K562 (cell line): ENCODE results near the gene TRDMT1. TPM values are rescaled to one million over a fixed set of nuclear protein-coding genes. Genes with fewer than 3 reads are reported as not detected.

ENCODE experiments used
- ARID1B ChIP-seq: fragments of 450-650 bp; IDR thresholded peaks from 2 replicates; pipeline ENCODE4 v1.6.1; 2016; ENCODE audit warnings: antibody characterized with exemption, mild to moderate bottlenecking, inconsistent platforms
- CBX3 ChIP-seq, 2 experiments: IDR thresholded peaks; 1 replicate in 1 of 2; 2 replicates in 1 of 2; pipeline ENCODE4 v1.6.1; 2012; ENCODE audit warnings: inconsistent platforms in 2 of 2, low read length in 2 of 2, borderline replicate concordance in 1 of 2, control low read depth in 1 of 2
- EWSR1 ChIP-seq: fragments of 450-650 bp; IDR thresholded peaks from 2 replicates; pipeline ENCODE4 v1.6.1; 2018; ENCODE audit warnings: borderline replicate concordance, mild to moderate bottlenecking, low read depth, moderate library complexity; ENCODE audit not compliant: partially characterized antibody
- FOXP1 ChIP-seq: sonication (generic); formaldehyde crosslinking; IDR thresholded peaks from 2 replicates; pipeline ENCODE4 v1.8.0; 2022; ENCODE audit warnings: mild to moderate bottlenecking, missing genetic modification reagents
- HNRNPL ChIP-seq: fragments of 200-400 bp; formaldehyde crosslinking; IDR thresholded peaks from 2 replicates; pipeline ENCODE4 v1.6.1; 2017; ENCODE audit warnings: low read depth, mild to moderate bottlenecking, low read length
- LEF1 ChIP-seq: fragments of 450-650 bp; IDR thresholded peaks from 2 replicates; pipeline ENCODE4 v1.6.1; 2016; ENCODE audit warnings: mild to moderate bottlenecking
- MCM2 ChIP-seq: fragments of 450-650 bp; IDR thresholded peaks from 2 replicates; pipeline ENCODE4 v1.6.1; 2017; ENCODE audit warnings: low read depth, mild to moderate bottlenecking
- MTA1 ChIP-seq: fragments of 450-650 bp; IDR thresholded peaks from 2 replicates; pipeline ENCODE4 v1.6.1; 2017; ENCODE audit warnings: borderline replicate concordance
- NR3C1 ChIP-seq: sonication (generic); formaldehyde crosslinking; IDR thresholded peaks from 2 replicates; pipeline ENCODE4 v1.8.1; 2022; ENCODE audit warnings: missing genetic modification reagents
- NRF1 ChIP-seq, 2 experiments: fragments of 450-650 bp; IDR thresholded peaks in 1 of 2; conservative IDR thresholded peaks in 1 of 2; 2 replicates each; pipeline ENCODE4 v1.6.1; 2014; ENCODE audit warnings: mild to moderate bottlenecking in 2 of 2
- RB1 ChIP-seq: fragments of 450-650 bp; IDR thresholded peaks from 2 replicates; pipeline ENCODE4 v1.6.1; 2017; ENCODE audit warnings: low read depth, mild to moderate bottlenecking
- RBM39 ChIP-seq: fragments of 200-400 bp; formaldehyde crosslinking; optimal IDR thresholded peaks from 2 replicates; pipeline ENCODE3; 2018; ENCODE audit warnings: low read depth, low read length
- SP1 ChIP-seq: sonication (generic); formaldehyde crosslinking; IDR thresholded peaks from 2 replicates; pipeline ENCODE4 v1.8.1; 2022; ENCODE audit warnings: mild to moderate bottlenecking, missing genetic modification reagents
- SRF ChIP-seq, 2 experiments: fragments of 250-450, 450-650 bp in 1 of 2; sonication (Bioruptor Pico) in 1 of 2; sonication (generic) in 1 of 2; formaldehyde crosslinking; IDR thresholded peaks; 2 replicates each; pipeline versions ENCODE4 v1.5.0 to v1.5.1; 2020 to 2022; ENCODE audit warnings: mild to moderate bottlenecking in 1 of 2, missing genetic modification reagents in 1 of 2
- TEAD4 ChIP-seq, 2 experiments: sonication (generic) in 1 of 2; formaldehyde crosslinking in 1 of 2; IDR thresholded peaks; 2 replicates each; pipeline versions ENCODE4 v1.6.1 to v1.8.0; 2012 to 2022; ENCODE audit warnings: borderline replicate concordance in 1 of 2, inconsistent platforms in 1 of 2, low read length in 1 of 2, mild to moderate bottlenecking in 1 of 2, missing genetic modification reagents in 1 of 2
- TRIM24 ChIP-seq, 2 experiments: fragments of 450-650 bp; IDR thresholded peaks; 2 replicates each; pipeline ENCODE4 v1.6.1; 2016
- ZKSCAN1 ChIP-seq: fragments of 150-350 bp; IDR thresholded peaks from 2 replicates; pipeline ENCODE4 v1.6.1; 2016; ENCODE audit warnings: low read depth, low read length
- ZNF3 ChIP-seq: fragments of 250-450 bp; sonication (Bioruptor Pico); IDR thresholded peaks from 2 replicates; pipeline ENCODE4 v1.5.0; 2021; ENCODE audit warnings: mild to moderate bottlenecking, moderate library complexity
- ZNF311 ChIP-seq: fragments of 250-450 bp; sonication (Bioruptor Pico); IDR thresholded peaks from 2 replicates; pipeline ENCODE4 v1.4.0; 2020; ENCODE audit warnings: mild to moderate bottlenecking, moderate library complexity
- ZNF586 ChIP-seq: fragments of 450-650 bp; formaldehyde crosslinking; conservative IDR thresholded peaks from 2 replicates; pipeline ENCODE4 v1.4.0; 2020; ENCODE audit warnings: mild to moderate bottlenecking, moderate library complexity
- ZNF644 ChIP-seq: fragments of 200-800 bp; sonication (Bioruptor generic); IDR thresholded peaks from 2 replicates; pipeline ENCODE4 v1.6.1; 2016; ENCODE audit warnings: low read depth, missing genetic modification characterization, missing compliant biosample characterization
- polyA plus RNA-seq, 8 experiments: library from polyadenylated mRNA; depleted of rRNA in 4 of 8; stranded (reverse) in 5 of 8; unstranded in 3 of 8; fragments of >200 nt; fragmentation: Nextera tagmentation in 2 of 8; fragmentation: Illumina TruSeq in 1 of 8; extraction: Ambion mirVana in 2 of 8; extraction: Trizol in 1 of 8; gene quantifications; 2 replicates each; pipeline versions ENCODE4 v1.2.1 to v1.2.3, GENCODE V29; 2011 to 2014; ENCODE audit warnings: inconsistent platforms in 1 of 8, missing spikeins in 1 of 8
- total RNA-seq, 7 experiments: library from RNA; depleted of rRNA in 6 of 7; stranded (reverse); fragments of >200 nt in 6 of 7; fragmentation: Illumina TruSeq in 2 of 7; extraction: Trizol in 2 of 7; gene quantifications; 2 replicates each; pipeline versions ENCODE4 v1.2.1 to v1.2.3, GENCODE V29; 2011 to 2021; ENCODE audit warnings: low replicate concordance in 1 of 7
- TF ChIP-seq, protein P1 (sequence below): fragments of 250-450 bp; sonication (Bioruptor Pico); IDR thresholded peaks from 2 replicates; pipeline ENCODE4 v1.8.0; 2022; ENCODE audit warnings: inconsistent platforms, mild to moderate bottlenecking, moderate library complexity, borderline replicate concordance
- TF ChIP-seq, protein P2 (sequence below): IDR thresholded peaks from 2 replicates; pipeline ENCODE4 v1.6.1; 2011; ENCODE audit warnings: borderline replicate concordance, low read depth, mild to moderate bottlenecking, moderate library complexity, low read length; ENCODE audit not compliant: insufficient read depth, poor library complexity, severe bottlenecking
- TF ChIP-seq, protein P3 (sequence below): fragments of 250-450 bp; sonication (Bioruptor Pico); IDR thresholded peaks from 2 replicates; pipeline ENCODE4 v1.8.0; 2021; ENCODE audit warnings: moderate library complexity, mild to moderate bottlenecking, inconsistent platforms
- TF ChIP-seq, protein P4 (sequence below): fragments of 250-450 bp; sonication (Bioruptor Pico); IDR thresholded peaks from 2 replicates; pipeline ENCODE4 v1.6.1; 2021; ENCODE audit warnings: mild to moderate bottlenecking

Gene TRDMT1
- total and polyA plus RNA-seq, 9 of the 15 experiments (the other 6 are each of a cell fraction or from before 2014, with no cell fraction given) = 5.4 to 12.6 (median 9.3) TPM

DNA sequence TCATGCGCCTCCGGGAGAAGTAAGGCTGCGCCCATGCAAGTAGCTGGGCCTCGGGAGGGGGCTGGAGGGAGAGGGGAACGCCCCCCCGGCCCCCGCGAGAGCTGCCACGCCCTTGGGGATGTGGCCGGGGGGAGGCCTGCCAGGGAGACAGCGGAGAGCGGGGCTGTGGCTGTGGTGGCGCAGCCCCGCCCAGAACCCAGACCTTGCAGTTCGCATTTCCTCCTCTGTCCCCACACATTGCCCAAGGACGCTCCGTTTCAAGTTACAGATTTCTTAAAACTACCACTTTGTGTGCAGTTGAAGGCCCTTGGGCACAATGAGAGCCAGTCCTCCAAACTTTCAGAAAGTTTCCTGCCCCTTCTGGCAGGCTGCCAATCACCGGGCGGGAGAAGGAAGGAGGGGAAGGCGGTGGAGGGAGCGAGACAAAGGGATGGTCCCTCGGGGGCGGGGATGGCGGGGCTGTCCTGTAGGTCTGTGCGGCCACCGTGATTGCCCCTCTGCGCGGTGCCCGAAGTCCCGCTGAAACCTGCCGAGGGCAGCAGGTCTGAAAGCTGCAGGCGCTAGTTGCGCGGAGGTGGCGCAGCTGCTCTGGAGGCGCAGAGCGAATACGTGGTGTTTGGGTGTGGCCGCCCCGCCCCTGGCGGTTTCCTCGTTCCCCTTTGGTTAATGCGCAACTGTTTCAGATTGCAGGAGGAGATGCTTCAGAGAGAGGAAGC, 28.7 kb upstream of the TRDMT1 start (continued):
- TF ChIP-seq, protein P1, sequence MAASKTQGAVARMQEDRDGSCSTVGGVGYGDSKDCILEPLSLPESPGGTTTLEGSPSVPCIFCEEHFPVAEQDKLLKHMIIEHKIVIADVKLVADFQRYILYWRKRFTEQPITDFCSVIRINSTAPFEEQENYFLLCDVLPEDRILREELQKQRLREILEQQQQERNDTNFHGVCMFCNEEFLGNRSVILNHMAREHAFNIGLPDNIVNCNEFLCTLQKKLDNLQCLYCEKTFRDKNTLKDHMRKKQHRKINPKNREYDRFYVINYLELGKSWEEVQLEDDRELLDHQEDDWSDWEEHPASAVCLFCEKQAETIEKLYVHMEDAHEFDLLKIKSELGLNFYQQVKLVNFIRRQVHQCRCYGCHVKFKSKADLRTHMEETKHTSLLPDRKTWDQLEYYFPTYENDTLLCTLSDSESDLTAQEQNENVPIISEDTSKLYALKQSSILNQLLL (CRISPR knock-in tag) = no peak
- TF ChIP-seq ZNF586 = no peak
- no peak for TF ChIP-seq TEAD4 (IDR thresholded peaks at IDR 0.05; ENCODE audit: low read length)
- no peak for TF ChIP-seq TEAD4 (CRISPR knock-in tag; IDR thresholded peaks at IDR 0.05; ENCODE audit: borderline replicate concordance)
- TF ChIP-seq, protein P2, sequence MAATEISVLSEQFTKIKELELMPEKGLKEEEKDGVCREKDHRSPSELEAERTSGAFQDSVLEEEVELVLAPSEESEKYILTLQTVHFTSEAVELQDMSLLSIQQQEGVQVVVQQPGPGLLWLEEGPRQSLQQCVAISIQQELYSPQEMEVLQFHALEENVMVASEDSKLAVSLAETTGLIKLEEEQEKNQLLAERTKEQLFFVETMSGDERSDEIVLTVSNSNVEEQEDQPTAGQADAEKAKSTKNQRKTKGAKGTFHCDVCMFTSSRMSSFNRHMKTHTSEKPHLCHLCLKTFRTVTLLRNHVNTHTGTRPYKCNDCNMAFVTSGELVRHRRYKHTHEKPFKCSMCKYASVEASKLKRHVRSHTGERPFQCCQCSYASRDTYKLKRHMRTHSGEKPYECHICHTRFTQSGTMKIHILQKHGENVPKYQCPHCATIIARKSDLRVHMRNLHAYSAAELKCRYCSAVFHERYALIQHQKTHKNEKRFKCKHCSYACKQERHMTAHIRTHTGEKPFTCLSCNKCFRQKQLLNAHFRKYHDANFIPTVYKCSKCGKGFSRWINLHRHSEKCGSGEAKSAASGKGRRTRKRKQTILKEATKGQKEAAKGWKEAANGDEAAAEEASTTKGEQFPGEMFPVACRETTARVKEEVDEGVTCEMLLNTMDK = peak; percentile 11
- peak; percentile 31; the same call in 1 of the 2 replicates for TF ChIP-seq ARID1B
- TF ChIP-seq, protein P3, sequence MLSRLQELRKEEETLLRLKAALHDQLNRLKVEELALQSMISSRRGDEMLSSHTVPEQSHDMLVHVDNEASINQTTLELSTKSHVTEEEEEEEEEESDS = no peak
- peak; percentile 68; the same call in 1 of the 2 replicates for TF ChIP-seq SP1
- TF ChIP-seq TRIM24 (IDR thresholded peaks at IDR 0.05) = no peak
- TF ChIP-seq RB1 = peak; percentile 28; the same call in 1 of the 2 replicates
- TF ChIP-seq SRF (CRISPR knock-in tag; IDR thresholded peaks at IDR 0.05) = 0 out of 4 replicates have a peak, but pooled peaks of 1 of the 2 experiments have one; percentile 15
- TF ChIP-seq NRF1 (conservative IDR thresholded peaks at IDR 0.05 in 1 of 2, IDR thresholded peaks at IDR 0.05 in 1 of 2) = peak; percentile 78 to 83
- TF ChIP-seq ZKSCAN1 = 0 out of 2 replicates have a peak, but pooled peaks have one; percentile 31
- TF ChIP-seq LEF1 = no peak
- TF ChIP-seq CBX3 (IDR thresholded peaks at IDR 0.05; ENCODE audit: borderline replicate concordance in 1 of 2, low read length in 2 of 2) = 0 out of 3 replicates have a peak, but pooled peaks of 1 of the 2 experiments have one; percentile 12
- TF ChIP-seq HNRNPL = no peak
- TF ChIP-seq ZNF644 (tag) = no peak
- TF ChIP-seq RBM39 = peak; percentile 56
- 0 out of 2 replicates have a peak, but pooled peaks have one; percentile 73 for TF ChIP-seq FOXP1
- no peak for TF ChIP-seq MCM2
- TF ChIP-seq ZNF311 (CRISPR knock-in tag) = no peak
- TF ChIP-seq, protein P4, sequence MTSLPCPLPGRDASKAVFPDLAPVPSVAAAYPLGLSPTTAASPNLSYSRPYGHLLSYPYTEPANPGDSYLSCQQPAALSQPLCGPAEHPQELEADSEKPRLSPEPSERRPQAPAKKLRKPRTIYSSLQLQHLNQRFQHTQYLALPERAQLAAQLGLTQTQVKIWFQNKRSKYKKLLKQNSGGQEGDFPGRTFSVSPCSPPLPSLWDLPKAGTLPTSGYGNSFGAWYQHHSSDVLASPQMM = no peak
- TF ChIP-seq ZNF3 (CRISPR knock-in tag) = peak; percentile 23; the same call in 1 of the 2 replicates
- TF ChIP-seq MTA1 = peak; percentile 94
- no peak for TF ChIP-seq NR3C1
- TF ChIP-seq EWSR1 = no peak
